KMS-11 (cell line): ENCODE data around the gene JMJD1C.
A peak's percentile ranks its signal among the peaks of the same experiment; 100 is the strongest.

Experiments used
- H2AFZ ChIP-seq: fragments of 200-600 bp; sonication (generic); 2 replicates; pipeline ENCODE4 v1.6.1; 2016; ENCODE audit warnings: antibody characterized with exemption, mixed run types, low read depth
- H3K27ac ChIP-seq: fragments of 200-600 bp; sonication (generic); 2 replicates; pipeline ENCODE4 v1.6.1; 2016; ENCODE audit warnings: mild to moderate bottlenecking, mixed run types
- H3K27me3 ChIP-seq: fragments of 200-600 bp; sonication (generic); 2 replicates; pipeline ENCODE4 v1.6.1; 2017; ENCODE audit warnings: mild to moderate bottlenecking, low read depth, mixed run types, moderate library complexity; ENCODE audit not compliant: insufficient read depth
- H3K36me3 ChIP-seq: fragments of 200-600 bp; sonication (generic); 2 replicates; pipeline ENCODE4 v1.6.1; 2017; ENCODE audit warnings: mild to moderate bottlenecking, mixed run types; ENCODE audit not compliant: insufficient read depth
- H3K4me1 ChIP-seq: fragments of 200-600 bp; sonication (generic); 2 replicates; pipeline ENCODE4 v1.6.1; 2016; ENCODE audit warnings: mild to moderate bottlenecking, low read depth, mixed run types; ENCODE audit not compliant: poor library complexity, severe bottlenecking
- H3K4me2 ChIP-seq: fragments of 200-600 bp; sonication (generic); 2 replicates; pipeline ENCODE4 v1.7.0; 2016; ENCODE audit warnings: mild to moderate bottlenecking, mixed run types
- H3K4me3 ChIP-seq: fragments of 200-600 bp; sonication (generic); IDR thresholded peaks from 2 replicates; pipeline ENCODE4 v1.6.1; 2017; ENCODE audit warnings: low read depth, low read length, mixed read lengths; ENCODE audit not compliant: insufficient read depth
- H3K79me2 ChIP-seq: fragments of 200-600 bp; sonication (generic); 2 replicates; pipeline ENCODE4 v1.6.1; 2016; ENCODE audit warnings: low read depth, mixed run types; ENCODE audit not compliant: insufficient read depth
- H3K9ac ChIP-seq: fragments of 200-600 bp; sonication (generic); 2 replicates; pipeline ENCODE4 v1.6.1; 2016; ENCODE audit warnings: mild to moderate bottlenecking, mixed run types
- H4K20me1 ChIP-seq: fragments of 200-600 bp; sonication (generic); 2 replicates; pipeline ENCODE4 v1.6.1; 2016; ENCODE audit warnings: mild to moderate bottlenecking, mixed run types; ENCODE audit not compliant: insufficient read depth
- TF ChIP-seq, protein P1 (sequence below): fragments of 200-600 bp; sonication (generic); conservative IDR thresholded peaks from 2 replicates; pipeline ENCODE4 v1.6.1; 2017; ENCODE audit warnings: low read depth, mild to moderate bottlenecking, antibody characterized with exemption, low read length, moderate library complexity, mixed read lengths

JMJD1C gene

DNA sequence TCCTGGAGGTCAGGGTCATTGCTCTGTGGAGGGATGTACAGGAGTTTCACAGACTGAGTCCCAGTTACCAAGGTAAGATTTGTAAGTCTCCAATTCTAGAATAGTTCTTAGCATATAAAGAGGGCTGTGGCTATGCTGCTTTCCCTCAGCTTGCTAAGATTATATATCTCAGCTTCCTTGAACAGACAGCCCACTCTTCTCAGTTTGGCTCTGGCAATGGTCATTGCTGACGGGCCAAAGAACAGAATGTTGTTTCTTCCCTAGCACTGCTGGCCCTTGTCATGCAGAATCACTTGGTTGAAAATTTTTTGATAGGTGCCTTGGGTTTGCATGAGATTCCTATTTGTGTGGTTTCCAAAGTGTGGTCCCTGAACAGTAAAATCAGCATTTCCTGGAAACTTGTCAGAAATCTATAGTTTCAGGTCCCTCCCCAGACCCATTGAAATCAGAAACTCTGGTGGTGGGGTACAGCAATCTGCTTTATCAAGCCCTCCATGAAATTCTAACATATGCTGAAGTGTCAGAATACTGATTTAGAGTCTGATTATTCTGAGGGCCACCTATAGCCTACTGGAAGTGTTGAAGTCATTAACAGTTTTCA is 294.4 kb downstream of the JMJD1C start:
- no peaks in the 10 kb centered on the region for H4K20me1 ChIP-seq
- TF ChIP-seq, protein P1, sequence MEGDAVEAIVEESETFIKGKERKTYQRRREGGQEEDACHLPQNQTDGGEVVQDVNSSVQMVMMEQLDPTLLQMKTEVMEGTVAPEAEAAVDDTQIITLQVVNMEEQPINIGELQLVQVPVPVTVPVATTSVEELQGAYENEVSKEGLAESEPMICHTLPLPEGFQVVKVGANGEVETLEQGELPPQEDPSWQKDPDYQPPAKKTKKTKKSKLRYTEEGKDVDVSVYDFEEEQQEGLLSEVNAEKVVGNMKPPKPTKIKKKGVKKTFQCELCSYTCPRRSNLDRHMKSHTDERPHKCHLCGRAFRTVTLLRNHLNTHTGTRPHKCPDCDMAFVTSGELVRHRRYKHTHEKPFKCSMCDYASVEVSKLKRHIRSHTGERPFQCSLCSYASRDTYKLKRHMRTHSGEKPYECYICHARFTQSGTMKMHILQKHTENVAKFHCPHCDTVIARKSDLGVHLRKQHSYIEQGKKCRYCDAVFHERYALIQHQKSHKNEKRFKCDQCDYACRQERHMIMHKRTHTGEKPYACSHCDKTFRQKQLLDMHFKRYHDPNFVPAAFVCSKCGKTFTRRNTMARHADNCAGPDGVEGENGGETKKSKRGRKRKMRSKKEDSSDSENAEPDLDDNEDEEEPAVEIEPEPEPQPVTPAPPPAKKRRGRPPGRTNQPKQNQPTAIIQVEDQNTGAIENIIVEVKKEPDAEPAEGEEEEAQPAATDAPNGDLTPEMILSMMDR: no peak

DNA sequence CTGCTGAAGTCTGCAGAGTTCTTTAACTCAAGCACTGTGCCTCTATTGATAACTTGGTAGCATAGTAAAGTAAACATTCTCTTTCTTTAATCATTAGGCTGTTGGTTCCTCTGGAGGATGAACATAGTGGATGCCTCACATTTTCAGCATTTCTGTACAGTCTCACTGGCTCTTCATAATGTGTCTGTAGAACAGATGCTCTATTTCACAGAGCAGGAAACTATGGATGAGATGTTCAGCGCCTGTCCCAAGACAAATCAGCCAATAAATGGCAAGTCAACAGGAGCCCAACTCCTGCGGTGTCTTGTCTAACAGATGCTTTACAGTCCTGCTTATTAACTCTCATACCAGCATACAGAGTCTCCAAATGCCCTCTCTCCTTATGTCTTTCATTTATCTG is 296.2 kb downstream of the JMJD1C start:
- Histone ChIP-seq H3K9ac (no peak overlapping the region), H3K4me3 (no peak overlapping the region), H4K20me1 (no peaks in the 10 kb centered on the region), H3K4me1 (peaks cover 38% of the 10 kb centered on the region), H3K27ac (no peak overlapping the region), H2AFZ (no peak overlapping the region), H3K79me2 (no peaks in the 10 kb centered on the region; the same call in 1 of the 2 replicates), H3K36me3 (no peaks in the 10 kb centered on the region), H3K27me3 (no peaks in the 10 kb centered on the region), H3K4me2 (no peak overlapping the region)
- TF ChIP-seq, protein P1: no peak

More for the DNA sequence above, 294.4 kb downstream of the JMJD1C start:
- peak overlapping the region; percentile 1; the same call in 1 of the 2 replicates for H3K4me2 ChIP-seq
- H3K27me3 ChIP-seq: no peaks in the 10 kb centered on the region
- no peak overlapping the region for H3K4me3 ChIP-seq
- H3K79me2 ChIP-seq: no peaks in the 10 kb centered on the region; the same call in 1 of the 2 replicates
- peaks cover 3% of the 10 kb centered on the region; the same call in 1 of the 2 replicates for H3K36me3 ChIP-seq
- H2AFZ ChIP-seq: no peak overlapping the region
- H3K4me1 ChIP-seq: peaks cover 46% of the 10 kb centered on the region
- H3K9ac ChIP-seq: no peak overlapping the region
- H3K27ac ChIP-seq: no peak overlapping the region

DNA sequence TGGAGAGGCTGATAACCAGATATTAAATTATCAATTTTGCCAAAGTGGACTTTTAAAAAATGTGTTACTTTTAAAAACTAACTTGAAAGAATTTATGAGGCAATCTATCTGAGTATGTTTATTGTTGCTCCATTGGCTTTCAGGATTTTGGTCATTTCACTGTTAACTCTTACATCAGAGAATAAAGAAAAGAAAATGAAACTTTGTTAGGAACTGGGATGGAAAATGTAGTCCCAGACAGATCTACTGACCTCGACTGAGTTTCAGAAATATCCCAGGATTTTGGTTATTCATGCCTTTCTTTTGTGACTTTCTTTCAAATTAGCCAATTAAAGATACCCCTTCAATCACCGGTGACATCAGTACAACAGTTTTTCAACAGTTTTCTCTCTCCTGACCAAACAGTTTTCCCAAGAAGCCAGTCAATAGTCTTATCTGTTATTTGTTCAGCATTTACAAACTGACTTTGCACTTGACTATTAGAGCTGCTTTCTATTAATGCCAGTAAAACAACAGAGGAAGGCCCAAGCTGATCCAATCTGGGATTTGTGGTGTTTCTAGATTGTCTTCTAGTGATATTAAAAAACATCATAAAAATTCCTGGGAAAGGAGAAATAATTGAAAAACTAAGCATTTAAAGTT is 296.8 kb downstream of the JMJD1C start:
- Histone ChIP-seq H3K36me3 (no peaks in the 10 kb centered on the region), H3K27me3 (no peaks in the 10 kb centered on the region), H3K27ac (no peak overlapping the region), H3K4me2 (no peak overlapping the region), H4K20me1 (no peaks in the 10 kb centered on the region), H3K79me2 (no peaks in the 10 kb centered on the region; the same call in 1 of the 2 replicates), H3K9ac (no peak overlapping the region), H2AFZ (no peak overlapping the region), H3K4me3 (no peak overlapping the region), H3K4me1 (peaks cover 31% of the 10 kb centered on the region)
- TF ChIP-seq, protein P1: no peak

DNA sequence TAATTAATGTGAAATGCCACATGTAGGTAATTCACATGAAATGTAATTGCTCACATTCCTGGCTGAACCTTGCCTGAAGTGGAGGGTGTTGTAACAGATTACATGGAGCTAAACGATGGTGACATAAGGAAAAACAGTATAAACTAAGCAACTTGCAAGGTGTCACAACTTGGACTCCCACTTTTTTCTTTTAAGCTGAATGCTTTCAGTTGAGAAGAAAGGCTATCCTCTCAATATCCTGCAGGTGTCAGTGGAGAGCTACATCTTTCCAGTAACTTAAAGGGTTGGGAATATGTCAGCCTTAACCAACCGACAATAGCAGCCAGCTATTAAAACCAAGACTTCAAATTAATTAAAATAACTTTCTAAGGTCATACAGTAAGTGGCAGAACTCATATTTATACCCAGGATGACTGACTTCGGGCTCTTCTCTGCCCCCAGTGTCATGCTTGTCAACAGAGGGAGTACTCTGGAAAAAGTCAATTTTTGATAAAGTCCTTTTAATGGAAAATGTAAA is 299.0 kb downstream of the JMJD1C start:
- Histone ChIP-seq H3K4me1 (peaks cover 10% of the 10 kb centered on the region), H3K27ac (no peak overlapping the region), H3K4me2 (no peak overlapping the region), H3K79me2 (no peaks in the 10 kb centered on the region), H3K36me3 (no peaks in the 10 kb centered on the region), H4K20me1 (no peaks in the 10 kb centered on the region), H3K4me3 (no peak overlapping the region), H3K9ac (no peak overlapping the region), H2AFZ (no peak overlapping the region), H3K27me3 (no peaks in the 10 kb centered on the region)
- TF ChIP-seq, protein P1: peak; percentile 81
